Measurements from ENCODE around the gene LIM2. TPM values are rescaled to one million over a fixed set of nuclear protein-coding genes. Genes with fewer than 3 reads are reported as not detected.
A peak's percentile ranks its signal among the peaks of the same experiment; 100 is the strongest.

LIM2 gene
- total RNA-seq, 2 donors from 2014 or later, result not detected

DNA sequence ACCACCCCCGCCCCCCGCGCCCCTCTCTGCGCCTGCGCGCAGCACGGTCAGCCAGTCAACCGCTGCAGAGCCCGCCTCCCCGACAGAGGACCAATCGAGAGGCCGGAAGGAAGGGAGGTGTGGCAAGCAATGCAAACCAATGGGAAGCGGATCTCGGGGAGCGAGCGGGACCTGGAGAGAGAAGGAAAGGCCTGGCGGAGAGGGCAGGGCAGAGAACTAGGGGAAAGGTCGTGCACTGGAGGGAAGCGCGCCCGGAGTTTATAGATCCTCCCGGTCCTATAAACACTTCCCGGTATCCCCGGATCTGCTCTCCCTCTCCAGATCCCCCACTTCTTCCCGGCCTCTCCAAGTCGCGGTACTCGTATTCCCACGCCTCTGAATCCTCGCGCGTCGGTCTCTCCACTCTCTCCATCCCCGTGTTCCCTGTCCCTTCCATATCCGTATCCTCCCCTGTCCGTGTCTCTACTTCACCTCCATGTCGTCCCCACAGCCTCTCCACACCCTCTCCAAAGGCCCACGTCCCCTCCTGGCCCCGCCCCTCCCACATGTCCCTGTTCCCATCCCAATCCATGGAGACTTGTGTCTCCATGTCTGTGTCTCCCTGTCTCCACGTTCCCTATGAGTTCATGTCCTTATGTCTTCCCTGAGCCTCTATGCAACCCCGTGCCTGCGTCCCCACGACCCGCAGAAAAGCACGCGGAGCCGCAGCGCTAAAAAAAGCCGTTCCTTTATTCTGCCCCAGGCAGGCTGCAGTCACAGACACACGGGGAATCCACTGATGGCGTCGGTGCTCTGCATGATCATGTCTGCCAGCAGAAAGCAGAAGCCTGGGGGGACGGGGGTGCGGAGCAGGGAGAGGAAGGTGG is 21.2 kb downstream of the LIM2 start:
- 1 to 2% methylated on average over 45 to 54 of the region's 54 CpGs for WGBS, 2 donors
- Histone ChIP-seq H3K9me3 (no peaks in the 10 kb centered on the region), H3K4me1 (peaks cover 44% of the 10 kb centered on the region), H3K36me3 (replicated peaks in 1 of 2; ENCODE audit: insufficient read depth in 1 of 2, low read depth in 2 of 2) (no peaks in the 10 kb centered on the region), H3K4me3 (peak overlapping the region; percentile 54 to 61), H3K27me3 (no peaks in the 10 kb centered on the region), H3K27ac (peak overlapping the region; percentile 94 to 99 (median 98))
- intact Hi-C loops (cut with DNase I), result no loop called here
- TF ChIP-seq, protein P1, sequence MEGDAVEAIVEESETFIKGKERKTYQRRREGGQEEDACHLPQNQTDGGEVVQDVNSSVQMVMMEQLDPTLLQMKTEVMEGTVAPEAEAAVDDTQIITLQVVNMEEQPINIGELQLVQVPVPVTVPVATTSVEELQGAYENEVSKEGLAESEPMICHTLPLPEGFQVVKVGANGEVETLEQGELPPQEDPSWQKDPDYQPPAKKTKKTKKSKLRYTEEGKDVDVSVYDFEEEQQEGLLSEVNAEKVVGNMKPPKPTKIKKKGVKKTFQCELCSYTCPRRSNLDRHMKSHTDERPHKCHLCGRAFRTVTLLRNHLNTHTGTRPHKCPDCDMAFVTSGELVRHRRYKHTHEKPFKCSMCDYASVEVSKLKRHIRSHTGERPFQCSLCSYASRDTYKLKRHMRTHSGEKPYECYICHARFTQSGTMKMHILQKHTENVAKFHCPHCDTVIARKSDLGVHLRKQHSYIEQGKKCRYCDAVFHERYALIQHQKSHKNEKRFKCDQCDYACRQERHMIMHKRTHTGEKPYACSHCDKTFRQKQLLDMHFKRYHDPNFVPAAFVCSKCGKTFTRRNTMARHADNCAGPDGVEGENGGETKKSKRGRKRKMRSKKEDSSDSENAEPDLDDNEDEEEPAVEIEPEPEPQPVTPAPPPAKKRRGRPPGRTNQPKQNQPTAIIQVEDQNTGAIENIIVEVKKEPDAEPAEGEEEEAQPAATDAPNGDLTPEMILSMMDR (IDR thresholded peaks at IDR 0.05), result no peak
- TF ChIP-seq POLR2A (IDR thresholded peaks at IDR 0.05), result peak; percentile 84 to 90 (median 88)
- ATAC-seq, result peak; percentile 87
- peak; percentile 98 to 100 (median 99) for DNase-seq

DNA sequence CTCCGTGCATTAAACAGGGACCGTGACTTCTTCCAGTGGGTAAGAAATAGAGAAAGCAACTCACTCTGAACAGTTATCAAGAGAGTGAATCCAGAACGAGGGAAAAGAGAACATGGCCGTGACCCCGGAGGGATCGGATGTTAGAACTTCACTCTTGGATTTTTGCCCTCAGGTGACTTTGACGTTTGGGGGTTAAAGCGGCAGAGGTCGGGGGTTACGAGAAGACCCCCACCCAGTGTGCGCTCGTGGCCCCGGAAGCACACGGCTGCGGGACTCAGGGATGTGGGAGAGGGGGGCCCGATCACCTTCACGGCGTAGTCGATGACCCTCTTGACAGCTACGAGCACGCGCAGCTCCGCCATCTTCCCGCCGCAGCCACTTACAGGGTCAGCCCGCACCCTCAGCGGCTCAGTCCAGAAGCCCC is 21.8 kb downstream of the LIM2 start, which contains the start of gene ETFB:
TSS of gene ETFB (minus strand) at position 424 of the 424 bp plus-strand sequence. CDS start at position 362, 62 bp downstream.
- peaks cover 44% of the 10 kb centered on the region for H3K4me1 ChIP-seq
- peak in 1 of 3 donors; percentile 41 for TF ChIP-seq POLR2A (IDR thresholded peaks at IDR 0.05)
- TF ChIP-seq, protein P1 (IDR thresholded peaks at IDR 0.05), result peak in 1 of 7 experiments; percentile 3
- no peak for ATAC-seq
- no peaks in the 10 kb centered on the region for H3K9me3 ChIP-seq
- no peaks in the 10 kb centered on the region for H3K36me3 ChIP-seq (replicated peaks in 1 of 2; ENCODE audit: insufficient read depth in 1 of 2, low read depth in 2 of 2)
- intact Hi-C loops (cut with DNase I), result no loop called here
- peak within 1 kb of the TSS; percentile 54 to 61 for H3K4me3 ChIP-seq
- no peak for DNase-seq
- H3K27ac ChIP-seq, result peak within 1 kb of the TSS; percentile 94 to 99 (median 98)
- H3K27me3 ChIP-seq, result no peaks in the 10 kb centered on the region
- WGBS, 2 donors, result 0% methylated on average over 12 to 27 of the region's 27 CpGs

- 12 to 14% methylated on average over 9 to 10 of the region's 10 CpGs for WGBS, 2 donors
- Histone ChIP-seq H3K4me1 (peaks cover 44% of the 10 kb centered on the region), H3K27ac (peak overlapping the region; percentile 94 to 99 (median 98))
Measured at GRCh38 chr19:51365211-51365964, 22.4 kb downstream of the LIM2 start.

GRCh38 chr19:51364200-51365106 is 23.3 kb downstream of the LIM2 start:
- ATAC-seq (no peak), DNase-seq (no peak)
- H3K27me3 ChIP-seq, result no peaks in the 10 kb centered on the region
- H3K36me3 ChIP-seq (replicated peaks in 1 of 2; ENCODE audit: insufficient read depth in 1 of 2, low read depth in 2 of 2), result no peaks in the 10 kb centered on the region
- no peaks in the 10 kb centered on the region for H3K9me3 ChIP-seq
- intact Hi-C loops (cut with DNase I), result no loop called here
- H3K27ac ChIP-seq, result no peak overlapping the region
- no peak overlapping the region for H3K4me3 ChIP-seq
- H3K4me1 ChIP-seq, result peaks cover 44% of the 10 kb centered on the region
- TF ChIP-seq, protein P1 (IDR thresholded peaks at IDR 0.05), result no peak
- TF ChIP-seq POLR2A (IDR thresholded peaks at IDR 0.05), result no peak
- 82 to 83% methylated on average over 8 to 15 of the region's 15 CpGs for WGBS, 2 donors

More at GRCh38 chr19:51365211-51365964, 22.4 kb downstream of the LIM2 start:
- DNase-seq (peak; percentile 26 to 55 (median 45)), ATAC-seq (no peak)
- TF ChIP-seq POLR2A (IDR thresholded peaks at IDR 0.05), result no peak
- TF ChIP-seq, protein P1 (IDR thresholded peaks at IDR 0.05), result peak in 1 of 7 experiments; percentile 2
- H3K4me3 ChIP-seq, result peak overlapping the region; percentile 54 to 61
- intact Hi-C loops (cut with DNase I), result no loop called here
- no peaks in the 10 kb centered on the region for H3K9me3 ChIP-seq
- no peaks in the 10 kb centered on the region for H3K27me3 ChIP-seq
- H3K36me3 ChIP-seq (replicated peaks in 1 of 2; ENCODE audit: insufficient read depth in 1 of 2, low read depth in 2 of 2), result no peaks in the 10 kb centered on the region

Data from body of pancreas (tissue), 4 donors.